ENCODE results near the gene ATAD3C. TPM values are rescaled to one million over a fixed set of nuclear protein-coding genes. Genes with fewer than 3 reads are reported as not detected.
"Not testable (repeated sequence)": the region's sequence is repeated elsewhere in the genome, so short reads cannot be mapped to it uniquely, and the experiment has no call there.

ATAD3C gene
- total and polyA plus RNA-seq, 7 experiments from 2014 or later: 0.61 to 2.0 (median 1.3) TPM

GRCh38 chr1:1510912-1511532, 61.5 kb downstream of the ATAD3C start:
- peak overlapping the region; percentile 81 to 96 (median 90) for H3K27ac Mint-ChIP-seq
- no peaks in the 10 kb centered on the region for H3K9me3 Mint-ChIP-seq
- Histone ChIP-seq H3K4me3 (ENCODE audit: low read length) (peak overlapping the region; percentile 98), H3K27me3 (ENCODE audit: control insufficient read depth in 2 of 2, insufficient read depth in 2 of 2, low read length in 2 of 2) (no peaks in the 10 kb centered on the region), H3K9me3 (ENCODE audit: control insufficient read depth in 2 of 3, low read length in 3 of 3) (no peaks in the 10 kb centered on the region), H3K36me3 (ENCODE audit: control insufficient read depth in 2 of 3, insufficient read depth in 3 of 3, low read length in 3 of 3) (peaks cover 0 to 3% (median 0%) of the 10 kb centered on the region in 3 experiments), H3K4me1 (ENCODE audit: control insufficient read depth in 2 of 2, insufficient read depth in 2 of 2, low read length in 2 of 2) (peaks cover 4 to 5% of the 10 kb centered on the region in 2 donors), H3K27ac (ENCODE audit: low read depth, low read length) (peak overlapping the region; percentile 85)
- POLR2A ChIA-PET: interaction anchor here (0.6 to 1.0 kb wide), 2 partner anchors 23 to 103 kb away, joined by 3 read pairs; no protein-coding TSS in a partner anchor
- no peak for DNase-seq
- H3K4me3 Mint-ChIP-seq: peak overlapping the region; percentile 82 to 94 (median 89)
- ATAC-seq: no peak
- intact Hi-C loops (cut with micrococcal nuclease): loop anchor here (1.0 to 5.0 kb wide), 3 partner anchors 40 to 204 kb away; partner anchors contain the start of genes ACAP3 (in 1 of the 2), ATAD3B (in 1 of the 2), MRPL20 (in 1 of the 2) and PUSL1 (in 1 of the 2)
- no peaks in the 10 kb centered on the region for H3K27me3 Mint-ChIP-seq
- CTCF ChIA-PET: interaction anchor here (0.7 kb wide), 1 partner anchor 110 kb away, joined by 5 read pairs; no protein-coding TSS in a partner anchor
- H3K4me1 Mint-ChIP-seq: peaks cover 6 to 21% (median 14%) of the 10 kb centered on the region in 7 donors
- H3K36me3 Mint-ChIP-seq: peaks cover 0 to 1% (median 0%) of the 10 kb centered on the region in 5 donors

DNA sequence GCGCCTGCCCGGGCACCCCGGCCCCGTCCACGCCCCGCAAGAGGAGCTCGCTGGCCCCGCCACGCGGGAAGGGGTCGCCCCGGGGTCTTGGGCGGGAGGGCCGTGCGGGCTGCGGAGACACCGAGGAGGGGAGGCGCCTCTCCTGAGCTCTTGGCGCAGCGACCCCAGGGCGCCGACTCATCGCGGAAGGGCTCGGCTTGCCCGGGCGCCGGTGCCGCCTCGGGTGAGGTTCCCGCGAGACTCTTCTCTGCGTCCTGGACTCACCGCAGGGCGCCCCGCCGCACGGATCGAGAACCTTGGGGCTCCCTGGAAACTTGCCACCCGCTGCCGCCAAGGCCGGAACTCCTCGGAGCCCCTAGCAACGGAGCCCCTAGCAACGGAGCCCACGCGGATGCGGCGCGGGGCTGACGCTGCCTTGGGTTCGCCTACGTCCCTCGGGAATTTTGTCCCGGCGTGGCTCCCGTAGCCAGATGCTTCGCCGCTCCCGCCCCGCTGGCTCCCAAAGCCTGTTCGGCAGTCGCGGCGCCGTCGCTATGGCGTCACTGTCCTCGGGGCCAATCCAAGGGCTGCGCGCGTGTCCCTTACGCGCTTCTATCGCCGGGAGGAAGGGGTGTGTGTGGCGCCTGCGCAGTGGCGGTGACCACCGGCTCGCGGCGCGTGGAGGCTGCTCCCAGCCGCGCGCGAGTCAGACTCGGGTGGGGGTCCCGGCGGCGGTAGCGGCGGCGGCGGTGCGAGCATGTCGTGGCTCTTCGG, 62.2 kb downstream of the ATAD3C start, which contains the start of gene ATAD3A:
Gene ATAD3A, plus strand, starts transcription at position 630 of the 753 bp plus-strand sequence. Its CDS starts 107 bp downstream, at position 737.
- peaks cover 4 to 5% of the 10 kb centered on the region in 2 donors for H3K4me1 ChIP-seq (ENCODE audit: control insufficient read depth in 2 of 2, insufficient read depth in 2 of 2, low read length in 2 of 2)
- intact Hi-C loops (cut with micrococcal nuclease): loop anchor here (1.0 to 5.0 kb wide), 10 partner anchors 40 to 204 kb away; partner anchors contain the start of genes ATAD3B (in 2 of the 2), MRPL20 (in 2 of the 2), SSU72 (in 2 of the 2) and ACAP3 (in 1 of the 2)
- H3K27ac Mint-ChIP-seq: peak within 1 kb of the TSS; percentile 81 to 96 (median 92)

DNA sequence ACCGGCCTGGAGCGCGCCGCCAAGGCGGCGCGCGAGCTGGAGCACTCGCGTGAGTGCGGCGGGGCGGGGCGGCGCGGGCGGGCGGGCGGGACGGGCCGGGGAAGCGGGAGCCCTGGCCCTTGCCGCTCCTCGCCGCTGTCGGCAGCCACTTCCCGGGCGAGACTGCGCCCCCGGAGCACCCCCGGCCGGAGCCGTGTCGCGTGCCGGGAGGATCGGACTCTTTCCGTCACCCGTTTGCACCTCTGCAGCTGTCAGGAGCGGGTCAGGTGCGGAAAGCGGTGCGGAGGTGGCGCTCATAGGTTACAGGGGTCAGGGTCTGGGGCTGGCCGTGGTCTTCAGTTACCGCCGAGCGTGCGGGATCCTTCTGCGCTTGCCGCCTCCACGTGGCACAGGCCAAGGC, 62.9 kb downstream of the ATAD3C start:
- peak overlapping the region; percentile 85 for H3K27ac ChIP-seq (ENCODE audit: low read depth, low read length)
- peak overlapping the region in 2 of 9 donors; percentile 58 to 85 for H3K27ac Mint-ChIP-seq
- H3K36me3 ChIP-seq (ENCODE audit: control insufficient read depth in 2 of 3, insufficient read depth in 3 of 3, low read length in 3 of 3); H3K36me3 Mint-ChIP-seq; H3K4me3 ChIP-seq (ENCODE audit: low read length); H3K4me1 ChIP-seq (ENCODE audit: control insufficient read depth in 2 of 2, insufficient read depth in 2 of 2, low read length in 2 of 2); CTCF ChIA-PET; POLR2A ChIA-PET; H3K27me3 Mint-ChIP-seq; H3K27me3 ChIP-seq (ENCODE audit: control insufficient read depth in 2 of 2, insufficient read depth in 2 of 2, low read length in 2 of 2); H3K9me3 ChIP-seq (ENCODE audit: control insufficient read depth in 2 of 3, low read length in 3 of 3); H3K9me3 Mint-ChIP-seq: not testable (repeated sequence)
- H3K4me1 Mint-ChIP-seq: peaks cover 6 to 21% (median 14%) of the 10 kb centered on the region in 7 donors
- ATAC-seq: peak; percentile 21
- intact Hi-C loops (cut with micrococcal nuclease): loop anchor here (1.0 to 5.0 kb wide), 8 partner anchors 42 to 205 kb away; partner anchors contain the start of genes SSU72 (in 2 of the 2), ACAP3 (in 1 of the 2), ATAD3B (in 1 of the 2) and CCNL2 (in 1 of the 2)
- peak in 5 of 9 donors; percentile 19 to 51 (median 23) for DNase-seq
- H3K4me3 Mint-ChIP-seq: peak overlapping the region; percentile 48 to 90 (median 69)

More for the DNA sequence above, 62.2 kb downstream of the ATAD3C start, which contains the start of gene ATAD3A:
- H3K9me3 Mint-ChIP-seq: no peaks in the 10 kb centered on the region
- Histone ChIP-seq H3K27ac (ENCODE audit: low read depth, low read length) (peak within 1 kb of the TSS; percentile 85), H3K9me3 (ENCODE audit: control insufficient read depth in 2 of 3, low read length in 3 of 3) (no peaks in the 10 kb centered on the region), H3K27me3 (ENCODE audit: control insufficient read depth in 2 of 2, insufficient read depth in 2 of 2, low read length in 2 of 2) (no peaks in the 10 kb centered on the region), H3K4me3 (ENCODE audit: low read length) (peak within 1 kb of the TSS; percentile 98), H3K36me3 (ENCODE audit: control insufficient read depth in 2 of 3, insufficient read depth in 3 of 3, low read length in 3 of 3) (peaks cover 0 to 4% (median 0%) of the 10 kb centered on the region in 3 experiments)
- H3K4me1 Mint-ChIP-seq: peaks cover 6 to 21% (median 14%) of the 10 kb centered on the region in 7 donors
- CTCF ChIA-PET: no interaction called here
- POLR2A ChIA-PET: interaction anchor here (0.6 to 1.0 kb wide), 2 partner anchors 24 to 102 kb away, joined by 3 read pairs; no protein-coding TSS in a partner anchor
- H3K27me3 Mint-ChIP-seq: no peaks in the 10 kb centered on the region
- H3K36me3 Mint-ChIP-seq: peaks cover 0 to 1% (median 0%) of the 10 kb centered on the region in 5 donors
- DNase-seq: peak; percentile 84 to 96 (median 94)
- ATAC-seq: peak; percentile 96
- H3K4me3 Mint-ChIP-seq: peak within 1 kb of the TSS; percentile 82 to 94 (median 90)

GRCh38 chr1:1513675-1514074, 64.2 kb downstream of the ATAD3C start:
- peak overlapping the region in 9 of 10 donors; percentile 56 to 78 (median 63) for H3K4me3 Mint-ChIP-seq
- H3K4me3 ChIP-seq (ENCODE audit: low read length); ATAC-seq; H3K9me3 ChIP-seq (ENCODE audit: control insufficient read depth in 2 of 3, low read length in 3 of 3); H3K27ac ChIP-seq (ENCODE audit: low read depth, low read length); H3K27me3 Mint-ChIP-seq; H3K4me1 ChIP-seq (ENCODE audit: control insufficient read depth in 2 of 2, insufficient read depth in 2 of 2, low read length in 2 of 2); POLR2A ChIA-PET; DNase-seq; H3K9me3 Mint-ChIP-seq; CTCF ChIA-PET; H3K27me3 ChIP-seq (ENCODE audit: control insufficient read depth in 2 of 2, insufficient read depth in 2 of 2, low read length in 2 of 2): not testable (repeated sequence)
- H3K36me3 ChIP-seq (ENCODE audit: control insufficient read depth in 2 of 3, insufficient read depth in 3 of 3, low read length in 3 of 3): peaks cover 0 to 18% (median 0%) of the 10 kb centered on the region in 3 experiments
- H3K36me3 Mint-ChIP-seq: peaks cover 0 to 10% (median 0%) of the 10 kb centered on the region in 5 donors
- peaks cover 6 to 21% (median 14%) of the 10 kb centered on the region in 7 donors for H3K4me1 Mint-ChIP-seq
- H3K27ac Mint-ChIP-seq: peak overlapping the region in 2 of 9 donors; percentile 45 to 71
- intact Hi-C loops (cut with micrococcal nuclease): loop anchor here (2.0 to 5.0 kb wide), 5 partner anchors 43 to 206 kb away; partner anchors contain the start of genes ACAP3 (in 1 of the 2), ATAD3B (in 1 of the 2), MIB2 (in 1 of the 2) and PUSL1 (in 1 of the 2)

GRCh38 chr1:1514376-1514775, 64.9 kb downstream of the ATAD3C start:
- H3K27me3 Mint-ChIP-seq: not testable (repeated sequence)

GRCh38 chr1:1516923-1517322, 67.4 kb downstream of the ATAD3C start:
- H3K27me3 Mint-ChIP-seq; H3K4me3 ChIP-seq (ENCODE audit: low read length); ATAC-seq; DNase-seq; H3K9me3 Mint-ChIP-seq; H3K27ac Mint-ChIP-seq; H3K27me3 ChIP-seq (ENCODE audit: control insufficient read depth in 2 of 2, insufficient read depth in 2 of 2, low read length in 2 of 2); intact Hi-C loops (cut with micrococcal nuclease); H3K9me3 ChIP-seq (ENCODE audit: control insufficient read depth in 2 of 3, low read length in 3 of 3); H3K27ac ChIP-seq (ENCODE audit: low read depth, low read length); H3K4me1 ChIP-seq (ENCODE audit: control insufficient read depth in 2 of 2, insufficient read depth in 2 of 2, low read length in 2 of 2); CTCF ChIA-PET; H3K4me3 Mint-ChIP-seq: not testable (repeated sequence)
- Mint-ChIP-seq H3K4me1 (peaks cover 0 to 14% (median 7%) of the 10 kb centered on the region in 7 donors), H3K36me3 (peaks cover 0 to 11% (median 0%) of the 10 kb centered on the region in 5 donors)
- H3K36me3 ChIP-seq (ENCODE audit: control insufficient read depth in 2 of 3, insufficient read depth in 3 of 3, low read length in 3 of 3): peaks cover 0 to 30% (median 0%) of the 10 kb centered on the region in 3 experiments
- POLR2A ChIA-PET: interaction anchor here (0.6 kb wide), 1 partner anchor 160 kb away, joined by 3 read pairs; no protein-coding TSS in a partner anchor

More at GRCh38 chr1:1514376-1514775, 64.9 kb downstream of the ATAD3C start:
- H3K9me3 ChIP-seq (ENCODE audit: control insufficient read depth in 2 of 3, low read length in 3 of 3); H3K27ac ChIP-seq (ENCODE audit: low read depth, low read length); DNase-seq; H3K27ac Mint-ChIP-seq; ATAC-seq; H3K9me3 Mint-ChIP-seq; H3K27me3 ChIP-seq (ENCODE audit: control insufficient read depth in 2 of 2, insufficient read depth in 2 of 2, low read length in 2 of 2); CTCF ChIA-PET; H3K4me3 ChIP-seq (ENCODE audit: low read length); POLR2A ChIA-PET; H3K4me1 ChIP-seq (ENCODE audit: control insufficient read depth in 2 of 2, insufficient read depth in 2 of 2, low read length in 2 of 2): not testable (repeated sequence)
- peaks cover 0 to 19% (median 0%) of the 10 kb centered on the region in 3 experiments for H3K36me3 ChIP-seq (ENCODE audit: control insufficient read depth in 2 of 3, insufficient read depth in 3 of 3, low read length in 3 of 3)
- peak overlapping the region in 1 of 10 donors; percentile 47 for H3K4me3 Mint-ChIP-seq
- H3K36me3 Mint-ChIP-seq: peaks cover 0 to 11% (median 0%) of the 10 kb centered on the region in 5 donors
- H3K4me1 Mint-ChIP-seq: peaks cover 6 to 21% (median 14%) of the 10 kb centered on the region in 7 donors
- intact Hi-C loops (cut with micrococcal nuclease): loop anchor here in 1 of 2 donors (5.0 kb wide), 1 partner anchor 207 kb away; the partner anchor contains the start of genes ACAP3 and PUSL1
